GM23338 (cell line): Measurements from ENCODE around the gene PPP2R1B. TPM values are rescaled to one million over a fixed set of nuclear protein-coding genes. Genes with fewer than 3 reads are reported as not detected.

ENCODE experiments used
- ATAC-seq: fragments of 200-7000 bp; cut with Tn5 transposase; 3 replicates; pipeline ENCODE4 v1.9.1; 2020
- DNase-seq: peaks from one replicate; pipeline ENCODE4 v3.0.0-alpha.2; 2015; ENCODE audit warnings: low spot score
- H2AFZ ChIP-seq: fragments of 200-600 bp; sonication (generic); 2 replicates; pipeline ENCODE4 v1.8.0; 2016; ENCODE audit warnings: antibody characterized with exemption, mild to moderate bottlenecking, moderate library complexity
- H3F3A ChIP-seq: fragments of 200-600 bp; sonication (generic); replicated peaks from 2 replicates; pipeline ENCODE4 v1.8.0; 2017; ENCODE audit warnings: antibody characterized with exemption, mixed run types, low read depth
- H3K27ac ChIP-seq: fragments of 200-600 bp; sonication (generic); 2 replicates; pipeline ENCODE4 v1.6.1; 2016; ENCODE audit warnings: low read depth
- H3K27me3 ChIP-seq: fragments of 200-600 bp; sonication (generic); 2 replicates; pipeline ENCODE4 v1.8.0; 2016; ENCODE audit warnings: mild to moderate bottlenecking, mixed run types, moderate library complexity; ENCODE audit not compliant: insufficient read depth
- H3K36me3 ChIP-seq: fragments of 200-600 bp; sonication (generic); 2 replicates; pipeline ENCODE4 v1.8.0; 2016; ENCODE audit warnings: mild to moderate bottlenecking; ENCODE audit not compliant: insufficient read depth
- H3K4me1 ChIP-seq: fragments of 200-600 bp; sonication (generic); 2 replicates; pipeline ENCODE4 v1.8.0; 2016; ENCODE audit warnings: mild to moderate bottlenecking, moderate library complexity; ENCODE audit not compliant: insufficient read depth
- H3K4me2 ChIP-seq: fragments of 200-600 bp; sonication (generic); 2 replicates; pipeline ENCODE4 v1.7.1; 2017; ENCODE audit warnings: mixed run types
- H3K4me3 ChIP-seq: fragments of 200-600 bp; sonication (generic); 2 replicates; pipeline ENCODE4 v1.6.1; 2016; ENCODE audit warnings: mixed run types
- H3K79me2 ChIP-seq: fragments of 200-600 bp; sonication (generic); replicated peaks from 2 replicates; pipeline ENCODE4 v1.8.0; 2017; ENCODE audit warnings: mild to moderate bottlenecking; ENCODE audit not compliant: insufficient read depth
- H3K9me2 ChIP-seq: fragments of 200-600 bp; sonication (generic); 2 replicates; pipeline ENCODE4 v1.8.0; 2017; ENCODE audit not compliant: insufficient read depth
- H4K20me1 ChIP-seq: fragments of 200-600 bp; sonication (generic); replicated peaks from 2 replicates; pipeline ENCODE4 v1.8.0; 2017; ENCODE audit warnings: mild to moderate bottlenecking; ENCODE audit not compliant: insufficient read depth
- H3K27ac Mint-ChIP-seq: 2 replicates; pipeline ENCODE4 v1.8.0; 2020; ENCODE audit warnings: inconsistent platforms, mild to moderate bottlenecking, moderate library complexity, mixed read lengths
- H3K27me3 Mint-ChIP-seq: 3 replicates; pipeline ENCODE4 v1.8.0; 2022; ENCODE audit warnings: low read depth, mild to moderate bottlenecking, moderate library complexity, mixed read lengths, inconsistent platforms; ENCODE audit not compliant: insufficient read depth, poor library complexity
- H3K36me3 Mint-ChIP-seq: 3 replicates; pipeline ENCODE4 v1.8.0; 2021; ENCODE audit warnings: low read depth, mild to moderate bottlenecking, inconsistent platforms, moderate library complexity, mixed read lengths
- H3K4me1 Mint-ChIP-seq: 3 replicates; pipeline ENCODE4 v1.8.0; 2020; ENCODE audit warnings: mild to moderate bottlenecking, inconsistent platforms, mixed read lengths
- H3K4me3 Mint-ChIP-seq: 3 replicates; pipeline ENCODE4 v1.8.0; 2021; ENCODE audit warnings: moderate library complexity, mild to moderate bottlenecking, inconsistent platforms, mixed read lengths
- H3K9me3 Mint-ChIP-seq: 3 replicates; pipeline ENCODE4 v1.8.0; 2020; ENCODE audit warnings: moderate library complexity, mild to moderate bottlenecking, inconsistent platforms, mixed read lengths
- CREB1 ChIP-seq: fragments of 250-450 bp; sonication (Bioruptor Pico); IDR thresholded peaks from 2 replicates; pipeline ENCODE4 v1.5.0; 2020; ENCODE audit warnings: low read depth, mild to moderate bottlenecking, moderate library complexity
- ETS1 ChIP-seq: IDR thresholded peaks from 2 replicates; pipeline ENCODE4 v1.6.1; 2016; ENCODE audit warnings: antibody characterized with exemption
- EZH2 ChIP-seq: fragments of 200-600 bp; sonication (generic); IDR thresholded peaks from one replicate; pipeline ENCODE4 v1.8.0; 2017; ENCODE audit warnings: antibody characterized with exemption, mild to moderate bottlenecking, low read depth; ENCODE audit not compliant: unreplicated experiment
- EZH2phosphoT487 ChIP-seq: fragments of 200-600 bp; sonication (generic); IDR thresholded peaks from one replicate; pipeline ENCODE4 v1.8.1; 2018; ENCODE audit warnings: antibody characterized with exemption; ENCODE audit not compliant: unreplicated experiment
- JUNB ChIP-seq: IDR thresholded peaks from one replicate; pipeline ENCODE4 v1.6.1; 2016; ENCODE audit warnings: antibody characterized with exemption; ENCODE audit not compliant: unreplicated experiment
- NANOG ChIP-seq: IDR thresholded peaks from 2 replicates; pipeline ENCODE4 v1.6.1; 2016; ENCODE audit warnings: antibody characterized with exemption, borderline replicate concordance
- POLR2AphosphoS5 ChIP-seq: IDR thresholded peaks from 2 replicates; pipeline ENCODE4 v1.6.1; 2016; ENCODE audit warnings: antibody characterized with exemption, low read depth
- REST ChIP-seq: IDR thresholded peaks from one replicate; pipeline ENCODE4 v1.6.1; 2018; ENCODE audit warnings: antibody characterized with exemption; ENCODE audit not compliant: unreplicated experiment
- STAT1 ChIP-seq: IDR thresholded peaks from one replicate; pipeline ENCODE4 v1.6.1; 2016; ENCODE audit warnings: antibody characterized with exemption; ENCODE audit not compliant: unreplicated experiment
- ZNF114 ChIP-seq: fragments of 250-450 bp; sonication (Bioruptor Pico); IDR thresholded peaks from 2 replicates; pipeline ENCODE4 v1.5.0; 2020; ENCODE audit warnings: mild to moderate bottlenecking, moderate library complexity
- ZNF331 ChIP-seq: fragments of 250-450 bp; sonication (Bioruptor Pico); IDR thresholded peaks from 2 replicates; pipeline ENCODE4 v1.5.0; 2020; ENCODE audit warnings: low read depth, mild to moderate bottlenecking, moderate library complexity
- ZNF462 ChIP-seq: fragments of 250-450 bp; sonication (Bioruptor Pico); IDR thresholded peaks from 2 replicates; pipeline ENCODE4 v1.5.0; 2020; ENCODE audit warnings: mild to moderate bottlenecking, moderate library complexity
- polyA plus RNA-seq: library from polyadenylated mRNA; unstranded; fragments of >200 nt; fragmentation: Nextera tagmentation; extraction: Ambion mirVana; gene quantifications from 2 replicates; pipeline ENCODE4 v1.2.1, GENCODE V29; 2016
- total RNA-seq: library from RNA; depleted of rRNA; stranded (reverse); fragments of >200 nt; shearing (Covaris generic); gene quantifications from 2 replicates; pipeline ENCODE4 v1.2.3, GENCODE V29; 2014

The PPP2R1B gene
- total and polyA plus RNA-seq, 2 experiments from 2014 or later, result 18.5 to 82.0 TPM

GRCh38 chr11:111792955-111793500 is 26.8 kb upstream of the PPP2R1B start:
- no peak for DNase-seq
- Mint-ChIP-seq H3K36me3 (no peaks in the 10 kb centered on the region), H3K27me3 (peaks cover 2% of the 10 kb centered on the region), H3K4me1 (peaks cover 9% of the 10 kb centered on the region; the same call in 2 of the 3 replicates), H3K9me3 (no peaks in the 10 kb centered on the region), H3K27ac (no peak overlapping the region), H3K4me3 (no peak overlapping the region)
- no peaks in the 10 kb centered on the region for H3K9me2 ChIP-seq
- H3K4me2 ChIP-seq, result no peak overlapping the region
- no peak overlapping the region for H2AFZ ChIP-seq
- ATAC-seq, result no peak
- H3K4me3 ChIP-seq, result no peak overlapping the region
- TF ChIP-seq NANOG (no peak), ZNF114 (no peak), ZNF331 (CRISPR knock-in tag) (no peak), STAT1 (no peak)
- H3K27me3 ChIP-seq, result no peaks in the 10 kb centered on the region
- no peaks in the 10 kb centered on the region for H3K36me3 ChIP-seq
- no peaks in the 10 kb centered on the region for H4K20me1 ChIP-seq
- H3F3A ChIP-seq, result no peaks in the 10 kb centered on the region
- H3K27ac ChIP-seq, result no peak overlapping the region
- H3K79me2 ChIP-seq, result no peaks in the 10 kb centered on the region
- no peaks in the 10 kb centered on the region for H3K4me1 ChIP-seq

GRCh38 chr11:111792314-111792713 is 26.1 kb upstream of the PPP2R1B start:
- no peaks in the 10 kb centered on the region for H3K27me3 ChIP-seq
- no peaks in the 10 kb centered on the region for H4K20me1 ChIP-seq
- H3K27ac Mint-ChIP-seq, result no peak overlapping the region
- H3K79me2 ChIP-seq, result no peaks in the 10 kb centered on the region
- TF ChIP-seq STAT1 (no peak), NANOG (no peak), POLR2AphosphoS5 (no peak), ZNF462 (CRISPR knock-in tag) (no peak), CREB1 (CRISPR knock-in tag) (no peak), ZNF331 (CRISPR knock-in tag) (no peak), REST (no peak), EZH2 (no peak), ZNF114 (no peak), JUNB (no peak), EZH2phosphoT487 (no peak), ETS1 (no peak)
- H3K27ac ChIP-seq, result no peak overlapping the region
- no peaks in the 10 kb centered on the region for H3K4me1 ChIP-seq
- ATAC-seq, result no peak
- H3K4me3 ChIP-seq, result no peak overlapping the region
- H3K4me1 Mint-ChIP-seq, result peaks cover 9% of the 10 kb centered on the region; the same call in 2 of the 3 replicates
- H3F3A ChIP-seq, result no peaks in the 10 kb centered on the region
- no peaks in the 10 kb centered on the region for H3K9me3 Mint-ChIP-seq
- H2AFZ ChIP-seq, result no peak overlapping the region
- DNase-seq, result no peak
- H3K36me3 ChIP-seq, result no peaks in the 10 kb centered on the region
- no peak overlapping the region for H3K4me2 ChIP-seq
- H3K27me3 Mint-ChIP-seq, result peaks cover 2% of the 10 kb centered on the region
- H3K4me3 Mint-ChIP-seq, result no peak overlapping the region
- H3K36me3 Mint-ChIP-seq, result no peaks in the 10 kb centered on the region
- H3K9me2 ChIP-seq, result no peaks in the 10 kb centered on the region
